ENCODE measurements around the gene DOK5. TPM values are rescaled to one million over a fixed set of nuclear protein-coding genes. Genes with fewer than 3 reads are reported as not detected.
"Not testable (repeated sequence)": the region's sequence is repeated elsewhere in the genome, so short reads cannot be mapped to it uniquely, and the experiment has no call there.

The DOK5 gene
- total RNA-seq, 2 donors from 2014 or later = 1.3 to 17.3 TPM

GRCh38 chr20:54464003-54464402, 11.4 kb upstream of the DOK5 start:
- no peak for ATAC-seq
- Mint-ChIP-seq H3K27ac (no peak overlapping the region), H3K9me3 (no peaks in the 10 kb centered on the region), H3K36me3 (no peaks in the 10 kb centered on the region)
- no peak for DNase-seq (ENCODE audit: low spot score in 2 of 2)

DNA sequence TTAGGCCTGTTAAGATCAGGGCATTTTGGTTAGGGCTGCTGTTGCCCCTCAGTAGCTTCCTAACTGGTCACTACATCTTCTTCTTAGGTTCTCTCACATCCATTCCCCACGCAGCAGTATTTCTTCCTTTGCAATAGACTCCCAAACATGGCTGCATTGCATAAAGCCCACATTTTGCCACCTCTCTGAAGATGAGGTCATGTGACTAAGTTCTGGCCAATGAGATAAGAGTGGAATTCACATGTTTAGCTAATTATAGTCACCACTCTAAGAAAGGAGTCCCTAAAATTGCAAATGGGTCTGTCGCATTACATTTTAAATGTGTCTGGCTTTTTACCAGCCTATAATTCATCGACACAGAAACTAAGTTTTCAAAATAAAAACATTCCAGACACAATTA, 9.3 kb upstream of the DOK5 start:
- Mint-ChIP-seq H3K27ac (no peak overlapping the region), H3K9me3 (peaks cover 0 to under 1% of the 10 kb centered on the region in 2 donors), H3K36me3 (peaks cover under 1 to 1% of the 10 kb centered on the region in 2 donors)
- ATAC-seq (no peak), DNase-seq (ENCODE audit: low spot score in 2 of 2) (no peak)

GRCh38 chr20:54467622-54468021, 7.8 kb upstream of the DOK5 start:
- Mint-ChIP-seq H3K36me3 (peaks cover 4 to 12% of the 10 kb centered on the region in 2 donors), H3K27ac (peak overlapping the region in 1 of 2 donors; percentile 17), H3K9me3 (peaks cover 5 to 9% of the 10 kb centered on the region in 2 donors)
- ATAC-seq = no peak
- DNase-seq (ENCODE audit: low spot score in 2 of 2) = no peak

DNA sequence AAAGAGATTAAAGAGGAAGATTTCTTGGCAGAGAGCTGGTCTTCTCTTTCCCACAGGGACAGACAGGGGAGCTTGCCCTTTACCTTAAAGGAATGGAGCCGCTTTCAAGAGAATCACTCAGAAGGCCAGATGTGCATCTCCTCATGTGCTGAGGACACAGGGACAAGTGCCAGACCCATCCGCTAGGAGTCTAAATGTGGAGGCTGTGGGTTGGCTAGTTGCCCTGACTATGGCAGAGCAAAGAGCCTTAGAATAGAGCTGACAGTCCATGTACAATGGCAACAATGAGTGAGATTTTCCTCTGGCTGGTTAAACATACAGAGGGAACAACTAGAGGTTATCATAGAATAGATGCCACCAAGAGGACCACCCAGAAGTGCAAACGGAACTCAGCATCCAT, 7.3 kb upstream of the DOK5 start:
- DNase-seq (ENCODE audit: low spot score in 2 of 2) = no peak
- no peak overlapping the region for H3K27ac Mint-ChIP-seq

DNA sequence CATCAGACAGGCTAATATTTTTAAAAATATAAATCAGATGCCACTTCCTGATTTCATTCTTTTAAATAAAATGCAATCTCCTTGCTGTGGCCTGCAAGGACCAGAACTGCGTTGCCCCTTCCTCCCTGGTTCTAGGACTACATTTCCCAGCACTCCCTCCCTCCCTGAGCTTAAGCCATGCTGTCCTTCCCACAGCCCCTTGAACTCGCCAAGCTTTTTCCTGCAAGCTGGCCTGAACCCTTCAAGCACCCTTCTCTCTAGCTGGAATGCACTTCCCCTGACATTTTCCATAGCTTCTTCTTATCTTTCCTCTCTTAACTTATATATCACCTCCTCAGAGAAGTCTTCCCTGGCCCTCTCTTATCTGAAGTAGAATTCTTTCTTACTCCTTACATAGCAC, 6.1 kb upstream of the DOK5 start:
- Mint-ChIP-seq H3K36me3 (peaks cover 11 to 20% of the 10 kb centered on the region in 2 donors), H3K9me3 (peaks cover 10 to 15% of the 10 kb centered on the region in 2 donors), H3K27ac (no peak overlapping the region)
- no peak for ATAC-seq
- DNase-seq (ENCODE audit: low spot score in 2 of 2) = no peak

More for the DNA sequence above, 7.3 kb upstream of the DOK5 start:
- ATAC-seq = no peak
- peaks cover 5 to 9% of the 10 kb centered on the region in 2 donors for H3K9me3 Mint-ChIP-seq
- peaks cover 4 to 12% of the 10 kb centered on the region in 2 donors for H3K36me3 Mint-ChIP-seq

DNA sequence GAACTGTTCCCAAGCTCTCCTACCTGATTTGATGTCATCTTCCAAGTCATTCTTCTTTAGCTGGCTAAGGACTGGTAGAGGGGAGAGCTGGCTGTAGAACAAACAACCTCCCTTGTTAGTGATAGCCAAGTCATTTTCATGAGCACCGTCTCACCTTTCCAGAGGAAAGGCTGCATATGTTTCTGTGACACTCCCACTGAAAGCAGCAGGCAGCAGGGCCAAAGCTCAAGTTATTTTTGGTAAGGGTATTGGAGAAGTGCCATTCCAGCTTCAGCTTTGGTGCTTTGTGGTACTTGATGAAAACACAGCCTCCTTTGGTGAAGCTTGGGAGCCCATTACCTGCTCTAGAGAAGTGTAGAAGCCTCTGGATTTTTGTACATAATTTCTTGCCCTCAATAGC, 5.4 kb upstream of the DOK5 start:
- DNase-seq (ENCODE audit: low spot score in 2 of 2) (no peak), ATAC-seq (no peak)
- H3K9me3 Mint-ChIP-seq = peaks cover 10 to 15% of the 10 kb centered on the region in 2 donors
- H3K36me3 Mint-ChIP-seq = peaks cover 11 to 26% of the 10 kb centered on the region in 2 donors
- H3K27ac Mint-ChIP-seq = no peak overlapping the region

- DNase-seq (ENCODE audit: low spot score in 2 of 2) (no peak), ATAC-seq (no peak)
- Mint-ChIP-seq H3K27ac (no peak overlapping the region), H3K36me3 (peaks cover 11 to 26% of the 10 kb centered on the region in 2 donors), H3K9me3 (peaks cover 10 to 15% of the 10 kb centered on the region in 2 donors)
These were observed 4.7 kb upstream of the DOK5 start for GRCh38 chr20:54470697-54471096.

- H3K36me3 Mint-ChIP-seq = peaks cover 11 to 37% of the 10 kb centered on the region in 2 donors
- peaks cover 10 to 15% of the 10 kb centered on the region in 2 donors for H3K9me3 Mint-ChIP-seq
- no peak overlapping the region for H3K27ac Mint-ChIP-seq
- no peak for DNase-seq (ENCODE audit: low spot score in 2 of 2)
- ATAC-seq = no peak
These were observed 2.8 kb upstream of the DOK5 start for GRCh38 chr20:54472607-54473006.

DNA sequence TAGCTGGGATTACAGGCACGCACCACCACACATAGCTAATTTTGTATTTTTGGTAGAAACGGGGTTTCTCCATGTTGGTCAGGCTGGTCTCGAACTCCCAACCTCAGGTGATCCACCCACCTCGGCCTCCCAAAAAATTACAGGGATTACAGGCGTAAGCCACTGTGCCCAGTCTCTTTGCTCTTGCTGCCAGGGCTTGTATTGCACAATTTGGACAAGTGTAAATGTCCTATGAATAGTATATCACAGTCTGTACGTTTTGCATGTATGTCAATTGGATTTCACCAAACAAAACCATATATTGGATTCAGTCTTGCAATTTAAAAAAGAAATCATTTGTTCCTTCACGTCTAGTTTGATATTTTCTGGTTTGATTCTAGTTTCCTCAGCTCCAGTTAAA, 2.1 kb upstream of the DOK5 start:
- no peak for ATAC-seq
- peaks cover 11 to 39% of the 10 kb centered on the region in 2 donors for H3K36me3 Mint-ChIP-seq
- DNase-seq (ENCODE audit: low spot score in 2 of 2) = no peak

DNA sequence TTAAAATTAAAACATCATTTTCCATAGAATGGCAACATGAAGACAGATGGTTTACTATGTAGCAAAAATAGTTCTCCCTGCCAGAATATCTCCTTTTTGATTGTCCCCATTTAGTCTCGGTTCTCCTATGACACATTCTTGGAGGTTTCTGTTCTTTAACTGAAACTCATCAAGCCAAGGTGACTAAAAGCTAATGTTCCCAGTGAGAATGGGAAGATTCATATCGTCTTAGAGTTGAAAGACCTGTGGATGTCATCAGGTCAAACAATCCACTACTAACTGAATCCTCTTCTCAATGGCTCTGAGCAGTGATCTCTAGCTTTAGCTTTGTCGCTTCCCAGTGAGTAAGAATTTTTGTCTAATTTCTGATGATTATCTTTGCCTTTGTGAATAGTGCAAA, 1.3 kb upstream of the DOK5 start:
- H3K27ac Mint-ChIP-seq = peak overlapping the region in 1 of 2 donors; percentile 57
- DNase-seq (ENCODE audit: low spot score in 2 of 2) = no peak
- peaks cover 10 to 15% of the 10 kb centered on the region in 2 donors for H3K9me3 Mint-ChIP-seq
- peaks cover 11 to 39% of the 10 kb centered on the region in 2 donors for H3K36me3 Mint-ChIP-seq
- ATAC-seq = peak; percentile 40 to 87

More for the DNA sequence above, 2.1 kb upstream of the DOK5 start:
- Mint-ChIP-seq H3K9me3 (peaks cover 10 to 15% of the 10 kb centered on the region in 2 donors), H3K27ac (no peak overlapping the region)

GRCh38 chr20:54474866-54475265, 527 bp upstream of the DOK5 start:
- Mint-ChIP-seq H3K9me3 (peaks cover 10 to 15% of the 10 kb centered on the region in 2 donors), H3K36me3 (peaks cover 11 to 39% of the 10 kb centered on the region in 2 donors), H3K27ac (no peak overlapping the region)
- peak in 1 of 2 donors; percentile 43 for ATAC-seq
- no peak for DNase-seq (ENCODE audit: low spot score in 2 of 2)

- Mint-ChIP-seq H3K36me3 (peaks cover 8 to 36% of the 10 kb centered on the region in 2 donors), H3K27ac (no peak overlapping the region), H3K9me3 (peaks cover 7 to 17% of the 10 kb centered on the region in 2 donors)
- no peak for DNase-seq (ENCODE audit: low spot score in 2 of 2)
- ATAC-seq = no peak
These were observed 996 bp downstream of the DOK5 start for GRCh38 chr20:54476169-54477009.

DNA sequence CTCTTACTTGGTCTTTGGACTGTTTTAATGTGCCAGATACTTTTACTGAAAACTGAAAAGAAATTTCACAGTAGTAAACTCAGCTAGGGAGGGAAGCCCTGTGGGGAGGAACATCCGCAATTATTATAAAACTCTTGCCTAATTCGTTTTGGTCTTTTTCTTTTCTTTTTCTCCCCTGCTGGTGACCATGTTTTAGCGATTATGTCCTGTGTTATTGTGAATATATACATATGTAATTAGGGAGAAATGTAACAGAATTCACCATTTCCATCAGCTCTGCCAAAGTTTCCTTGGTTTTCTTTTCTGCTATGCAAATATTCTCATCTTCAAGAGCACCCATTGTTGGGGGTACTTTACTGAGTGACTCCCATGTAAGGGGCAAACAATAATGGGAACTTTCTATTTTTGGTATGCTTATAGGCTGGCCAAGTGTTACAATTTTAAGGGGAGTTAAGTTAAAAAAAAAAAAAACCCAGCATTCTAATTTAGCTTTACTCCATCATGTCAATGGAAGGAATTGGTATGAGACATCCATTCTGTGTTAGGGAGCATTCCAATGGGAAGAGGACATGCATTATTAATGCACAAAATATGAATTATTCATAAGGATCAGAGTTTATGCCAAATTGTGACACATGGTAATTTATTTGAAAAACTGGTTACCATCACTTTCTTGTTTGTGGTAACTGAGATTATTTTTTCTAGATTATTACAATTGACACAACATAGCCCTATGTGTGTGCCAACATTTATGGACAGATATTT, 2.0 kb downstream of the DOK5 start:
- no peak for ATAC-seq
- DNase-seq (ENCODE audit: low spot score in 2 of 2) = no peak
- peaks cover 7 to 27% of the 10 kb centered on the region in 2 donors for H3K36me3 Mint-ChIP-seq
- peaks cover 5 to 11% of the 10 kb centered on the region in 2 donors for H3K9me3 Mint-ChIP-seq
- no peak overlapping the region for H3K27ac Mint-ChIP-seq

- DNase-seq (ENCODE audit: low spot score in 2 of 2) (no peak), ATAC-seq (peak in 1 of 2 donors; percentile 42)
- H3K36me3 Mint-ChIP-seq = peaks cover 0 to 19% of the 10 kb centered on the region in 2 donors
- H3K9me3 Mint-ChIP-seq = peaks cover 0 to 5% of the 10 kb centered on the region in 2 donors
- no peak overlapping the region for H3K27ac Mint-ChIP-seq
These were observed 3.9 kb downstream of the DOK5 start for GRCh38 chr20:54479138-54479906.

DNA sequence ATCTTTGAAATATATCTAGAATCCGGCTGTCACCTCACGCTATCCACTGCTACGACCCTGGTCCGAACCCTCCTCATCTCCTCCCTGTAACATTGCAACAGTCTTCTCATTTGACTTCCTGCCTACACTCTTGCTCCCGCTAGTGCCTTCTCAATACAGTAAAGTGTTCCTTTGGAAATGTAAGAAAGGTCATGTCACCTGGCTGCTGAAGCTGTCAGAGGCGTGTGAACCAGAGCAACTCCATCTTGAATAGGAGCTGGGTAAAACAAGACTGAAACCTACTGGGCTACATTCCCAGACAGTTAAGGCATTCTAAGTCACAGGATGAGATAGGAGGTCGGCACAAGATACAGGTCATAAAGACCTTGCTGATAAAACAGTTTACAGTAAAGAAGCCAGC, 4.5 kb downstream of the DOK5 start:
- peaks cover 0 to 13% of the 10 kb centered on the region in 2 donors for H3K36me3 Mint-ChIP-seq
- not testable (repeated sequence) for ATAC-seq; DNase-seq (ENCODE audit: low spot score in 2 of 2); H3K9me3 Mint-ChIP-seq; H3K27ac Mint-ChIP-seq

DNA sequence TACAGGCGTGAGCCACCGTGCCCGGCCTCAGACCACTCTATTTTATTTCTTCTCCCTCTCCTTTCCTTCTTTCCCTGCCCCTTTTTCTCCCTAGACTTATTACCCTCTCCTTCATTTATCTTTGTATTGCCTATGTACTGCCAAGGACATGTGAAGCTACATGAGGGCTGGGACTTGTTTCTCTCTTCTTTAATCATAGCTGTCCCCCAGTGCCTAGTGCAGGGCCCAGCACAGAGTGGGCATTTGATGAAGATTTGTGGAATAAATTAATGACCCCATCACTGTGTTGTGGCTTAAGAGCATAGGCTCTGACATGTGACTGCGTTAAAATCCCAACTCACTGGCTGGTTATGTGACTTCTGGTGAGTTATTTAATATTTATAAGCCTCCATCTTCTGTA, 6.0 kb downstream of the DOK5 start:
- Mint-ChIP-seq H3K27ac (no peak overlapping the region), H3K36me3 (peaks cover 0 to 7% of the 10 kb centered on the region in 2 donors), H3K9me3 (peaks cover 0 to 5% of the 10 kb centered on the region in 2 donors)
- no peak for ATAC-seq
- no peak for DNase-seq (ENCODE audit: low spot score in 2 of 2)

All from activated naive CD4-positive, alpha-beta T cell treated with anti-CD3 and anti-CD28 coated beads, Interleukin-2, amount 50 U/mL, for 72 hours (primary cell).